GM12874 (cell line): ENCODE data around the gene MPIG6B.

ENCODE experiments used
- CTCF ChIP-seq: IDR thresholded peaks from 2 replicates; pipeline ENCODE4 v1.5.1; 2011; ENCODE audit warnings: low read depth, mild to moderate bottlenecking, control low read depth, low read length, moderate library complexity; ENCODE audit not compliant: insufficient read depth

Gene MPIG6B

GRCh38 chr6:31710523-31711219, 12.5 kb upstream of the MPIG6B start:
- TF ChIP-seq CTCF = no peak

GRCh38 chr6:31711233-31711632, 11.9 kb upstream of the MPIG6B start:
- no peak for TF ChIP-seq CTCF

- 0 out of 2 replicates have a peak, but pooled peaks have one; percentile 19 for TF ChIP-seq CTCF
These were observed 10.9 kb upstream of the MPIG6B start for GRCh38 chr6:31712296-31712695.

- TF ChIP-seq CTCF = no peak
These were observed 9.7 kb upstream of the MPIG6B start for GRCh38 chr6:31713465-31713864.

DNA sequence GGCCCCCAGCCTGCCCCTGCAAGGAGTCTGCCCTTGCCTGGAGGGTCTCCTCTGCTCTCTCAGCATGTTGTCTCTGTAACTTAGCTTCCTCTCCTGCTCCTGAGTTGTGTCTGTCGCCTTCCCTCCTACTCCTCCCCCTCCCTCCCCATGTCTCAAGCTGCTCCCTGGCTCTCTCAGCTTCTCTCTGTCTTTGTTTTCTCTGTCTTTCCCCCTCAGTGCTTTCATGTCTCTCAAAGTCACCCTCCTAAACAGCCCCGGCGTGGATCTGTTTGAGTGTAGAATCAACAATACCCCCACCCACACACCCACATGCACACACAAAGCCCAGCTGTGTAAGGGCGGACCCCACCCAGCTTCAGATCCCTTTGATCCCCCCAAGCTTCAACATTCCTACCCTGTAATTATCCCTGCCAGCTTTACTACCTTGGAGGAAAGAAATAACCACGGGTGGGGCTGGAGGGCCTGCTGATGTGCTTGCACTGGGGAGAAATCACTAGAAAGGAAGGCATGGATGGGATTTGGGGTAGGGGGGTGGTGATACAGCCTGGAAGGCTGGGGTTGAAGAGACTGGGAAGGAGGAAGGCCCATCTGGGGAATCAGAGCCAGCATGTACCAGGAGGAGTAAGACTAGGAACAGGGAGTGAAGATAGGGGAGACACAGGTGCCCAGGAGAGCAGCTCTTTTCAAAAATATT, 9.0 kb upstream of the MPIG6B start:
- TF ChIP-seq CTCF = no peak

- no peak for TF ChIP-seq CTCF
These were observed 7.9 kb upstream of the MPIG6B start, which contains the start of gene LY6G6D for GRCh38 chr6:31715022-31715958. Gene LY6G6D (plus strand): TSS chr6:31715348. CDS start chr6:31715356, 8 bp downstream.

GRCh38 chr6:31717499-31718222, 5.5 kb upstream of the MPIG6B start:
- no peak for TF ChIP-seq CTCF
